Hematopoietic multipotent progenitor cell treated with erythropoietin and hydrocortisone succinate and interleukin-3 and kit ligand, for 6 days (in vitro differentiated cells): ENCODE measurements around the gene CDKN3.
"Not testable (repeated sequence)": the region's sequence is repeated elsewhere in the genome, so short reads cannot be mapped to it uniquely, and the experiment has no call there.

Experiments used
- DNase-seq: peaks from one replicate; pipeline ENCODE4 v3.0.0-alpha.2; 2015

Gene CDKN3

GRCh38 chr14:54457609-54457996, 60.8 kb downstream of the CDKN3 start:
- DNase-seq = no peak

GRCh38 chr14:54458536-54458935, 61.7 kb downstream of the CDKN3 start:
- DNase-seq = not testable (repeated sequence)

- no peak for DNase-seq
These were observed 62.3 kb downstream of the CDKN3 start for GRCh38 chr14:54459106-54459505.

- no peak for DNase-seq
These were observed 65.2 kb downstream of the CDKN3 start for GRCh38 chr14:54462048-54462447.

GRCh38 chr14:54465654-54466053, 68.8 kb downstream of the CDKN3 start:
- DNase-seq = no peak

- no peak for DNase-seq
These were observed 70.5 kb downstream of the CDKN3 start for GRCh38 chr14:54467280-54467679.
